ENCODE data around the gene GNE. TPM values are rescaled to one million over a fixed set of nuclear protein-coding genes. Genes with fewer than 3 reads are reported as not detected.
"Not testable (repeated sequence)": the region's sequence is repeated elsewhere in the genome, so short reads cannot be mapped to it uniquely, and the experiment has no call there.

GNE gene
- total RNA-seq = 100 to 1,000 TPM; 150 to 190 TPM

- Histone ChIP-seq H3K4me1 (peaks cover 3% of the 10 kb centered on the region), H3K27ac (peak within 1 kb of the TSS; percentile 99), H3K9ac (ENCODE audit: low read depth in 2 of 2, low read length in 2 of 2) (peak within 1 kb of the TSS; percentile 44 to 82), H3K27me3 (no peaks in the 10 kb centered on the region), H3K9me3 (no peaks in the 10 kb centered on the region), H3K36me3 (no peaks in the 10 kb centered on the region), H3K4me3 (peak within 1 kb of the TSS; percentile 76)
- TF ChIP-seq, protein P1, sequence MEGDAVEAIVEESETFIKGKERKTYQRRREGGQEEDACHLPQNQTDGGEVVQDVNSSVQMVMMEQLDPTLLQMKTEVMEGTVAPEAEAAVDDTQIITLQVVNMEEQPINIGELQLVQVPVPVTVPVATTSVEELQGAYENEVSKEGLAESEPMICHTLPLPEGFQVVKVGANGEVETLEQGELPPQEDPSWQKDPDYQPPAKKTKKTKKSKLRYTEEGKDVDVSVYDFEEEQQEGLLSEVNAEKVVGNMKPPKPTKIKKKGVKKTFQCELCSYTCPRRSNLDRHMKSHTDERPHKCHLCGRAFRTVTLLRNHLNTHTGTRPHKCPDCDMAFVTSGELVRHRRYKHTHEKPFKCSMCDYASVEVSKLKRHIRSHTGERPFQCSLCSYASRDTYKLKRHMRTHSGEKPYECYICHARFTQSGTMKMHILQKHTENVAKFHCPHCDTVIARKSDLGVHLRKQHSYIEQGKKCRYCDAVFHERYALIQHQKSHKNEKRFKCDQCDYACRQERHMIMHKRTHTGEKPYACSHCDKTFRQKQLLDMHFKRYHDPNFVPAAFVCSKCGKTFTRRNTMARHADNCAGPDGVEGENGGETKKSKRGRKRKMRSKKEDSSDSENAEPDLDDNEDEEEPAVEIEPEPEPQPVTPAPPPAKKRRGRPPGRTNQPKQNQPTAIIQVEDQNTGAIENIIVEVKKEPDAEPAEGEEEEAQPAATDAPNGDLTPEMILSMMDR (IDR thresholded peaks at IDR 0.05) = no peak
- intact Hi-C loops (cut with DNase I) = loop anchor here (5.0 kb wide), 1 partner anchor 69 kb away; no protein-coding TSS in a partner anchor
- peak; percentile 98 for DNase-seq
Observed at GRCh38 chr9:36258208-36258995, at the start of gene GNE. Gene GNE (minus strand): TSS chr9:36258448. CDS start chr9:36249355, 9,093 bp downstream.

GRCh38 chr9:36306471-36307306 lies 48.4 kb upstream of the GNE start:
- TF ChIP-seq, protein P1 (IDR thresholded peaks at IDR 0.05) = no peak
- peak overlapping the region in 1 of 2 donors; percentile 74 for H3K9ac ChIP-seq (ENCODE audit: low read depth in 2 of 2, low read length in 2 of 2)
- no peaks in the 10 kb centered on the region for H3K36me3 ChIP-seq
- intact Hi-C loops (cut with DNase I) = no loop called here
- H3K27me3 ChIP-seq = no peaks in the 10 kb centered on the region
- H3K27ac ChIP-seq = peak overlapping the region; percentile 78
- H3K9me3 ChIP-seq = no peaks in the 10 kb centered on the region
- peaks cover 2% of the 10 kb centered on the region for H3K4me1 ChIP-seq
- DNase-seq = peak; percentile 75
- no peak overlapping the region for H3K4me3 ChIP-seq

DNA sequence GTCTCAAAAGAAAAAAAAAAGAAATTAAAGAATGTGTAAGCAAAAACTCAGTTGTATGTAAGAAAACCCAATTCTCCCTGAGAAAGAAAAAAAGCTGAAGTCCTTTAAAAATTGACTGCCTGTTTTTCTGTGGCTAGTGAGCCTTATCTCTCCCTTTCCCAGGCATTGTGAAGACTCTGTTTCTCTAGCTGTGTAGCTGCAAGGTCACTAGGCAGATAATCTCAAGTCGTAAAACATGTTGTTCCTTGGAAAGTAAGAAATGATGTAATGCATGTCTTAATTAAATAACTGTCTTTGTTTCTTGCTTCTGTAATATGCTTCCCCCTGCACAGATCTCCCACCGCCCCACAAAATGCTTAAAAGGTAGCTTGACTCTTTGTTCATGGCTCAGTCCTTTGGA lies 46.1 kb upstream of the GNE start:
- H3K9me3 ChIP-seq; H3K4me3 ChIP-seq; H3K9ac ChIP-seq (ENCODE audit: low read depth in 2 of 2, low read length in 2 of 2); H3K36me3 ChIP-seq; H3K27me3 ChIP-seq; DNase-seq; intact Hi-C loops (cut with DNase I); H3K4me1 ChIP-seq: not testable (repeated sequence)
- H3K27ac ChIP-seq = peak overlapping the region; percentile 1

DNA sequence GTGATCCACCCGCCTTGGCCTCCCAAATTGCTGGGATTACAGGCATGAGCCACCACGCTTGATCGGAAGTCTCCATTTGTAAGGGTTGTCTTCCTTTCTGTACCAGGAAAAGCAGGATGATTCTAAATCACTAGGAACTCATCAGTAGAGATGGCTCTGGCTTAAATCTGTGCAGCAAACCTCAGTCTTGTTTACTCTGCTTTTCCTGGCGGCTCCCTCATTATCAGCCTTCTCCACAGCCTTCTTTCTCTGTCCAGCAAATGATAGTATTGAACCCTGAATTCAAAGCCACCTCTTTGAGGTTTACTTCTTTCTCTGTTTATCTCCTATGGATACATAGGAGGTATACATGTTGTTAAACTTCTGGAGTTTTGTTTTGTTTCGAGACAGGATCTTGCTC lies 43.0 kb upstream of the GNE start:
- intact Hi-C loops (cut with DNase I) = no loop called here
- Histone ChIP-seq H3K36me3 (no peaks in the 10 kb centered on the region), H3K27ac (no peak overlapping the region), H3K4me1 (peaks cover 2% of the 10 kb centered on the region), H3K27me3 (no peaks in the 10 kb centered on the region), H3K4me3 (no peak overlapping the region), H3K9me3 (no peaks in the 10 kb centered on the region), H3K9ac (ENCODE audit: low read depth in 2 of 2, low read length in 2 of 2) (no peak overlapping the region)
- TF ChIP-seq, protein P1 (IDR thresholded peaks at IDR 0.05) = no peak
- no peak for DNase-seq

GRCh38 chr9:36298566-36298965 lies 40.3 kb upstream of the GNE start:
- H3K9ac ChIP-seq (ENCODE audit: low read depth in 2 of 2, low read length in 2 of 2) = no peak overlapping the region
- H3K4me3 ChIP-seq = no peak overlapping the region
- DNase-seq = no peak
- H3K4me1 ChIP-seq = peaks cover 4% of the 10 kb centered on the region
- intact Hi-C loops (cut with DNase I) = no loop called here
- peak overlapping the region; percentile 90 for H3K27ac ChIP-seq
- H3K36me3 ChIP-seq = no peaks in the 10 kb centered on the region
- TF ChIP-seq, protein P1 (IDR thresholded peaks at IDR 0.05) = no peak
- H3K27me3 ChIP-seq = no peaks in the 10 kb centered on the region
- no peaks in the 10 kb centered on the region for H3K9me3 ChIP-seq

Measured in colonic mucosa (tissue), 4 donors.